ENCODE measurements around the gene TSN. TPM values are rescaled to one million over a fixed set of nuclear protein-coding genes. Genes with fewer than 3 reads are reported as not detected.

TSN gene
- total and polyA plus RNA-seq, 9 of the 15 experiments (the other 6 are each of a cell fraction or from before 2014, with no cell fraction given), result 63.2 to 152 (median 95.2) TPM

DNA sequence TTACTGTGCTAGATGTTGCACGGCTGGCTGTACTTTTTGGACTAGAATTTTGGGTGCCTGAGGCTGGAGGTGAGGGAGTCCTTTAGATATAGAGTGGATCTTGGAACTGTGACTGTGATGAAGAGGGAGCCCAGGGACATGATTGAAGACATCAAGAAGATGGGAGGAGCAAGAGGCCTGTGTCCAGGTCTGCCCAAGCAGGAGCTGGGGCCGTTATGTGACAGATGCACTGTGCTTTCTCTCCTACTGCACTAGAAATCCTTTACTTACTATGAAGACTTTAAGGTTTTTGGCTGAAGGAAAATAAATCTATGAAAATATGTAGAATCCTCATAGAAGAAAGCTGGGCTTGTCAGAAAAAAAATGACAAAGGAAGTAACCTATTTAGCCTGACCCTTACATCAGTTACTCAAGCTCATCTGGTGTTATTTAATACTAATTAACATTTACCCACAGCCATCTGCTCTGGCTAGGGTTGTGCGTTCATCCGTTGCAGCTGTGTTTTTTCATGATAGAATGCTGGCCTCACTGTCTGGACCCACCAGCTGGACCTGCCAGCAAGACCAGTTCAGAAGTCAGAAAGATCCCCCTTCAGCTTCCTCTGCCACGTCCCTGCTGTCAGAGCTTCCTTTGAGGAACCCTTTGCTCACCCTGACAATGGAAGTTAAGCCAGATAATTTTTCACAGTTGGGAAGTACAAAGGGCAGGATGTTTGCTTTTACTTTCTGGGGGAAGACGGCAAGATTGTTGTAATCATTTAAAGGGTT, 16.7 kb downstream of the TSN start:
- no peak for TF ChIP-seq THRAP3 (IDR thresholded peaks at IDR 0.05; ENCODE audit: borderline replicate concordance)
- TF ChIP-seq, protein P1, sequence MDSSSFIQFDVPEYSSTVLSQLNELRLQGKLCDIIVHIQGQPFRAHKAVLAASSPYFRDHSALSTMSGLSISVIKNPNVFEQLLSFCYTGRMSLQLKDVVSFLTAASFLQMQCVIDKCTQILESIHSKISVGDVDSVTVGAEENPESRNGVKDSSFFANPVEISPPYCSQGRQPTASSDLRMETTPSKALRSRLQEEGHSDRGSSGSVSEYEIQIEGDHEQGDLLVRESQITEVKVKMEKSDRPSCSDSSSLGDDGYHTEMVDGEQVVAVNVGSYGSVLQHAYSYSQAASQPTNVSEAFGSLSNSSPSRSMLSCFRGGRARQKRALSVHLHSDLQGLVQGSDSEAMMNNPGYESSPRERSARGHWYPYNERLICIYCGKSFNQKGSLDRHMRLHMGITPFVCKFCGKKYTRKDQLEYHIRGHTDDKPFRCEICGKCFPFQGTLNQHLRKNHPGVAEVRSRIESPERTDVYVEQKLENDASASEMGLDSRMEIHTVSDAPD (CRISPR knock-in tag; IDR thresholded peaks at IDR 0.05), result no peak
- no peak for TF ChIP-seq ZNF3 (CRISPR knock-in tag; IDR thresholded peaks at IDR 0.05)
- TF ChIP-seq NCOR1 (IDR thresholded peaks at IDR 0.05), result no peak
- TF ChIP-seq POLR3A (IDR thresholded peaks at IDR 0.05; ENCODE audit: borderline replicate concordance, extremely low read depth, insufficient read depth, insufficient read length), result no peak
- TF ChIP-seq ZNF449 (CRISPR knock-in tag; IDR thresholded peaks at IDR 0.05), result no peak
- TF ChIP-seq RHOXF2B (CRISPR knock-in tag; conservative IDR thresholded peaks at IDR 0.05), result no peak
- FAIRE-seq, result peak; percentile 11
- ChIA-PET CTCF (ENCODE audit: low intra/inter-chr PET ratio) (no interaction called here), POLR2A (interaction anchor here (0.7 to 1.7 kb wide), 5 partner anchors 8 to 271 kb away, joined by 3 to 6 read pairs (median 3); partner anchors contain the start of gene RNU4ATAC)
- no peak overlapping the region for H2AFZ ChIP-seq (ENCODE audit: low read depth, low read length)
- WGBS (ENCODE audit: insufficient coverage, low coverage, missing lambda C conversion rate), result 35% methylated on average over 6 of the region's 6 CpGs
- intact Hi-C loops (cut with micrococcal nuclease) (no loop called here), in situ Hi-C loops (cut with MboI) (no loop called here)
- peaks cover 18% of the 10 kb centered on the region; the same call in 2 of the 3 replicates for H3K36me3 ChIP-seq (ENCODE audit: control insufficient read depth, insufficient read depth, low read length)
- no peaks in the 10 kb centered on the region for H4K20me1 ChIP-seq (replicated peaks; ENCODE audit: control insufficient read depth, insufficient read depth, low read length)
- peaks cover 0 to 4% of the 10 kb centered on the region in 2 experiments; a peak in 1 of 5 replicates for H3K27me3 ChIP-seq (ENCODE audit: control insufficient read depth in 2 of 2, insufficient read depth in 2 of 2, low read length in 2 of 2)
- no peak overlapping the region for H3K9ac ChIP-seq (ENCODE audit: insufficient read depth in 1 of 2, low read depth in 2 of 2, low read length in 2 of 2)
- no peak overlapping the region for H3K27ac ChIP-seq (ENCODE audit: extremely low read depth, low read depth, low read length)
- no peaks in the 10 kb centered on the region; a peak in 3 of 5 replicates for H3K4me1 ChIP-seq (replicated peaks in 1 of 2; ENCODE audit: control insufficient read depth in 2 of 2, insufficient read depth in 2 of 2, low read length in 2 of 2)
- H3K79me2 ChIP-seq (ENCODE audit: control insufficient read depth, insufficient read depth, low read length), result no peaks in the 10 kb centered on the region
- no peak overlapping the region for H3K4me2 ChIP-seq (ENCODE audit: insufficient read depth, low read length)
- ATAC-seq, result no peak
- no peaks in the 10 kb centered on the region for H3K9me3 ChIP-seq (replicated peaks; ENCODE audit: control insufficient read depth, insufficient read depth, low read depth, low read length)
- no TSS peak for BruUV-seq (replicated peaks)
- no peaks in the 10 kb centered on the region for H3K9me1 ChIP-seq (ENCODE audit: control insufficient read depth, insufficient read depth, low read length)
- DNase-seq (ENCODE audit: extremely low read depth in 1 of 4, low spot score in 3 of 4), result peak in 1 of 4 experiments; percentile 2
- no peak overlapping the region for H3K4me3 ChIP-seq
